ENCODE measurements around the gene MVP.
"Not testable (repeated sequence)": the region's sequence is repeated elsewhere in the genome, so short reads cannot be mapped to it uniquely, and the experiment has no call there.

The MVP gene

GRCh38 chr16:29862884-29863668, 42.8 kb downstream of the MVP start, which contains the start of gene CDIPT:
Gene CDIPT, minus strand, starts transcription at chr16:29863226. Its CDS starts 369 bp downstream, at chr16:29862857.
- peak; percentile 95 for DNase-seq
- H3K36me3 ChIP-seq: peaks cover 23% of the 10 kb centered on the region
- peak within 1 kb of the TSS; percentile 67 for H3K4me3 ChIP-seq (ENCODE audit: low read depth, low read length)
- H3K9me3 ChIP-seq (ENCODE audit: severe bottlenecking): no peaks in the 10 kb centered on the region
- peak within 1 kb of the TSS; percentile 99 for H3K27ac ChIP-seq
- peak; percentile 79 for TF ChIP-seq CTCF (IDR thresholded peaks at IDR 0.05; ENCODE audit: low read depth, low read length)
- H3K27me3 ChIP-seq (ENCODE audit: insufficient read depth, low read depth, severe bottlenecking): no peaks in the 10 kb centered on the region

- no peaks in the 10 kb centered on the region for H3K9me3 ChIP-seq (ENCODE audit: severe bottlenecking)
- H3K4me3 ChIP-seq (ENCODE audit: low read depth, low read length): no peak overlapping the region
- TF ChIP-seq CTCF (IDR thresholded peaks at IDR 0.05; ENCODE audit: low read depth, low read length): no peak
- H3K27ac ChIP-seq: peak overlapping the region; percentile 99
- H3K36me3 ChIP-seq: peaks cover 19% of the 10 kb centered on the region
- DNase-seq: no peak
- H3K27me3 ChIP-seq (ENCODE audit: insufficient read depth, low read depth, severe bottlenecking): no peaks in the 10 kb centered on the region
These were observed 43.4 kb downstream of the MVP start for GRCh38 chr16:29863669-29863984.

- H3K27ac ChIP-seq: peak overlapping the region; percentile 99
- no peak for TF ChIP-seq CTCF (IDR thresholded peaks at IDR 0.05; ENCODE audit: low read depth, low read length)
- no peak for DNase-seq
- H3K9me3 ChIP-seq (ENCODE audit: severe bottlenecking): no peaks in the 10 kb centered on the region
- no peak overlapping the region for H3K4me3 ChIP-seq (ENCODE audit: low read depth, low read length)
- H3K36me3 ChIP-seq: peaks cover 15% of the 10 kb centered on the region
- H3K27me3 ChIP-seq (ENCODE audit: insufficient read depth, low read depth, severe bottlenecking): no peaks in the 10 kb centered on the region
These were observed 43.9 kb downstream of the MVP start for GRCh38 chr16:29864205-29864604.

GRCh38 chr16:29868396-29869009, 48.2 kb downstream of the MVP start:
- Histone ChIP-seq H3K9me3 (ENCODE audit: severe bottlenecking) (no peaks in the 10 kb centered on the region), H3K4me3 (ENCODE audit: low read depth, low read length) (no peak overlapping the region), H3K27ac (no peak overlapping the region), H3K36me3 (peaks cover 15% of the 10 kb centered on the region), H3K27me3 (ENCODE audit: insufficient read depth, low read depth, severe bottlenecking) (no peaks in the 10 kb centered on the region)
- no peak for TF ChIP-seq CTCF (IDR thresholded peaks at IDR 0.05; ENCODE audit: low read depth, low read length)
- DNase-seq: peak; percentile 32

GRCh38 chr16:29869067-29869466, 48.8 kb downstream of the MVP start:
- DNase-seq; H3K4me3 ChIP-seq (ENCODE audit: low read depth, low read length): not testable (repeated sequence)

GRCh38 chr16:29871822-29872546, 51.7 kb downstream of the MVP start:
- DNase-seq: no peak
- no peak for TF ChIP-seq CTCF (IDR thresholded peaks at IDR 0.05; ENCODE audit: low read depth, low read length)
- H3K27me3 ChIP-seq (ENCODE audit: insufficient read depth, low read depth, severe bottlenecking): no peaks in the 10 kb centered on the region
- H3K4me3 ChIP-seq (ENCODE audit: low read depth, low read length): no peak overlapping the region
- H3K9me3 ChIP-seq (ENCODE audit: severe bottlenecking): no peaks in the 10 kb centered on the region
- H3K36me3 ChIP-seq: peaks cover 24% of the 10 kb centered on the region
- no peak overlapping the region for H3K27ac ChIP-seq

More at GRCh38 chr16:29869067-29869466, 48.8 kb downstream of the MVP start:
- peaks cover 15% of the 10 kb centered on the region for H3K36me3 ChIP-seq
- H3K27ac ChIP-seq; H3K9me3 ChIP-seq (ENCODE audit: severe bottlenecking); H3K27me3 ChIP-seq (ENCODE audit: insufficient read depth, low read depth, severe bottlenecking): not testable (repeated sequence)
